Panc1 (cell line): ENCODE measurements around the gene PAX7.

ENCODE experiments used
- POLR2AphosphoS5 ChIP-seq: IDR thresholded peaks from 2 replicates; pipeline ENCODE4 v1.6.1; 2012; ENCODE audit warnings: mild to moderate bottlenecking, low read depth, low read length, moderate library complexity
- REST ChIP-seq, 2 experiments: IDR thresholded peaks; 2 replicates each; pipeline ENCODE4 v1.6.1; 2011 to 2012; ENCODE audit warnings: low read depth in 2 of 2, control low read depth in 1 of 2, low read length in 1 of 2, mild to moderate bottlenecking in 1 of 2, moderate library complexity in 1 of 2; ENCODE audit not compliant: insufficient read depth in 1 of 2
- SIN3A ChIP-seq: IDR thresholded peaks from 2 replicates; pipeline ENCODE4 v1.6.1; 2012; ENCODE audit warnings: low read depth, mild to moderate bottlenecking, low read length, moderate library complexity, borderline replicate concordance; ENCODE audit not compliant: insufficient read depth
- TF ChIP-seq, protein P1 (sequence below): fragments of 450-650 bp; IDR thresholded peaks from 2 replicates; pipeline ENCODE4 v1.5.1; 2017; ENCODE audit warnings: mild to moderate bottlenecking

DNA sequence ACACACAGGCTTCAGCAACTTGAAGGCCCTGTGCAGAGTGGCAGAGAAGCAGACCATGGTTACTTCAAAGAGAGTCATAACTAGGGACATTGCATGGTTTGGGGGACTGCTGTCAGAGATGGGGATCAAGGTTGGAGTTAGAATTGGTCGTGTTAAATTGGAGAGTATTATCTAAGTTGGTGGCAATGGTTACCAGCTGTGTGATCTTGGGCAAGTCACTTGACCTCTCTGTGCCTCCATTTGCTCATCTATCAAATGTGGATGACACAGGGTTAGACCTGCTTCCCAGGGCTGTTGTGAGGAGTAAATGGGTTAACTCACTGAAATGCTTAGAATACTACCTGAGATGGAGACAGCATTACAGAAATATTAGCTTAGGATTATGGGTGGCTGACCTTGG is 91.1 kb downstream of the PAX7 start:
- TF ChIP-seq, protein P1, sequence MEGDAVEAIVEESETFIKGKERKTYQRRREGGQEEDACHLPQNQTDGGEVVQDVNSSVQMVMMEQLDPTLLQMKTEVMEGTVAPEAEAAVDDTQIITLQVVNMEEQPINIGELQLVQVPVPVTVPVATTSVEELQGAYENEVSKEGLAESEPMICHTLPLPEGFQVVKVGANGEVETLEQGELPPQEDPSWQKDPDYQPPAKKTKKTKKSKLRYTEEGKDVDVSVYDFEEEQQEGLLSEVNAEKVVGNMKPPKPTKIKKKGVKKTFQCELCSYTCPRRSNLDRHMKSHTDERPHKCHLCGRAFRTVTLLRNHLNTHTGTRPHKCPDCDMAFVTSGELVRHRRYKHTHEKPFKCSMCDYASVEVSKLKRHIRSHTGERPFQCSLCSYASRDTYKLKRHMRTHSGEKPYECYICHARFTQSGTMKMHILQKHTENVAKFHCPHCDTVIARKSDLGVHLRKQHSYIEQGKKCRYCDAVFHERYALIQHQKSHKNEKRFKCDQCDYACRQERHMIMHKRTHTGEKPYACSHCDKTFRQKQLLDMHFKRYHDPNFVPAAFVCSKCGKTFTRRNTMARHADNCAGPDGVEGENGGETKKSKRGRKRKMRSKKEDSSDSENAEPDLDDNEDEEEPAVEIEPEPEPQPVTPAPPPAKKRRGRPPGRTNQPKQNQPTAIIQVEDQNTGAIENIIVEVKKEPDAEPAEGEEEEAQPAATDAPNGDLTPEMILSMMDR, result no peak
- TF ChIP-seq POLR2AphosphoS5, result no peak
- no peak for TF ChIP-seq REST (IDR thresholded peaks at IDR 0.05; ENCODE audit: insufficient read depth in 1 of 2, low read depth in 2 of 2, low read length in 1 of 2)
- no peak for TF ChIP-seq SIN3A
